IPS DF 19.7 (cell line): ENCODE measurements around the gene CARMIL1.
"Not testable (repeated sequence)": the region's sequence is repeated elsewhere in the genome, so short reads cannot be mapped to it uniquely, and the experiment has no call there.

ENCODE experiments used
- DNase-seq: peaks from one replicate; pipeline ENCODE4 v3.0.0-alpha.2; 2013; ENCODE audit warnings: low read depth, low spot score

Gene CARMIL1

DNA sequence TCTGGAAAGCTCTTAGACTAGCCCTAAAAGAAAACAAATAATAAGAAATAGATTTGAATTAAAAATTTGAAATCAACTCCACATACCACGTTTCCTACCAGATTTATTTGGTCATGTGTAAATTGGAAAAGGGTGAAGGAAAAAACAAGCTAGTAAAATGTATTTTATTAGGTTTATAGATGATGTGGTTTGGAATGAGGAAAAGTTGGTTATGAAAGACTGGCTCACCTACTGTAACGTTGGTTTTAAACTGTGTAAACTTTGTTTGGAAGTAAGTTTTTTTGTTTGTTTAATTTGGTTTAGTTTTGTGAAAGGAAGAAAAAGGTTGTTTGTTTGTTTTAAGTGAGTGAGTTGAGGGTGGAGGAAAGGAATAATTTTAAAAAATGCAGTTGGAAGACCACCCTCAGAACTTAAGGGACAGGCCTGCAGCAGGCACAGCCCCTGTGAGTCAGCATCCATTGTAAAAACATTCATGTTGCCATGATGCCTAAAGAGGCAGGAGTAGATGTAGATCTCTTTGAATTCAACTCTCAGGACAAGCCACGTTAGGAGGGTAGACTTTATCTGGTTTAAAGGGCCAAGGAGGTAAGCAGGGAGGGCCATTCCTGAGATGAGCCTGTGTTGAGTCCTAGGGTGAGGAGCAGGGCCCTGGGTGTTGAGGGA, 279.1 kb downstream of the CARMIL1 start:
- DNase-seq = no peak

DNA sequence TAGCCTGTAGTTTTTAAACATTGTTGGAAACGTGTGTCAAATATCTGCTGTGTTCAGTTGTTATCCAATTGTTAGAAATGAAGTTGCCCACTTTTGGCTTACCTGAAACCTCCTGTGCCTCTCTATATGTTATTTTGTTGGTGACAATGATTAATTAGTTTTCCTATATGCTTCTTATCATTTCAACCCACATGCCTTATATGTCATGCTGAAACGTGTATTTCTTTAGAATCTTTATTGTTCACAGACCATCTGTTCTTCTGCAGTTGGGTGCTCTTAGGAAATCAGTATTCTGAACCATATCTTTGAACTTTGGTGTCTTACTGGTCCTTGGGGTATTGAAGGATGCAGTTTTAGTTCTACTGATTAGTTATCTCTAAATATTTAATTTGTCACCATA, 281.7 kb downstream of the CARMIL1 start:
- DNase-seq = no peak

DNA sequence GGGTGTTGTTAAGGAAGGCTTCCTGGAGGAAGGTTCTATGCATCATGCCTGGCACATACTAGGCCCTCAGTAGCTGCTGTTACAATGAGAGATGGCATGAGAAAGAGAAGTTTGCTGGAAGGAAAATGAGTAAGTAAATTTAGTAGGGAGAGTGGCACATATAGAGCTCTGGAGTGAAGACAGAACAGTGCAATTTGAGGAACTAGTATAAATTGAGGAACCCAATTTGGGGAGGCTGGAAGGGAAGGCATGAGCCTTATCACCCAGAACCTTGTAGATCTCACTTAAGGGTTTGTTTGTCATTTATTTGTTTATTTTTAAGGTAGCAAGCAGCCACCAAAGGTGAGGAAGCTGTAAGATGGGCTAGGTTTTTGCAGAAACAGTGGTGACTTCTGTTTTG, 285.8 kb downstream of the CARMIL1 start:
- DNase-seq = no peak

DNA sequence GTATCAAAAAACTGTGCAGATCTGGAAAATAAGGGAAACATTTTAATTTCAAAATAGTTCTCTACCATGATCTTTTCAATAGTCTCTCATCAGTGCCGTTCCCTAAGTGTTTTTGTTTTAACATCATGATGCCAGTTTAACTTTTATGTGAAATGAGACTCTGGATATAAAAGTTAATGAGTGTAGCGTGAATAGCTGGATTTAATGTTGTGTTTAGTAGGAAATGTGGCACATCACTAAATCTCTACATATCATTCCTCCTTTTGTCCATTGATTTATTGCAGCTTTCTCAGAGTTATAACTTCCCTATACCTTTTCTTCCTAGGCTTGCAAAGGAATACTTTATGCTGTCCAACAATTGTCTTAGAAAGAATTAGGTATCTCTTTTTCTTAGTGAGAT, 291.4 kb downstream of the CARMIL1 start:
- no peak for DNase-seq

DNA sequence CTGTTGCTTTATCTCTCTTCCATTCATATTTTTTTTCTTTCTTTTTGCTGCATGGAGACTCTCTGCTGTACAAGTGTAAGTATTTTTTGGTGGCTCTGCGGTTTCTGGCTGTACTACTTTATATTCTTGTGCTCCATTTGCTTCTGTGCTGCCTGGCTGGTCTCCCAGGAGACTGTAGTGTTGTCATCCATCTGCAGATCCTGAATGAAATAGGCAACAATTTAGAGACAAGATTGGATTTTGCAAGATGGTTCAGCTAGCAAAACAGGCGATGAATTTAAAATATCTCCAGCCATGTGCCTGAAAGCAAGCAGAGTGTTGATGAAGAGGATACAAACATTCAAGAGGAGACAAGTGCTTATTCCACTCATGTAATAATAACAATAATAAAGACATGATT, 297.7 kb downstream of the CARMIL1 start:
- DNase-seq = no peak

DNA sequence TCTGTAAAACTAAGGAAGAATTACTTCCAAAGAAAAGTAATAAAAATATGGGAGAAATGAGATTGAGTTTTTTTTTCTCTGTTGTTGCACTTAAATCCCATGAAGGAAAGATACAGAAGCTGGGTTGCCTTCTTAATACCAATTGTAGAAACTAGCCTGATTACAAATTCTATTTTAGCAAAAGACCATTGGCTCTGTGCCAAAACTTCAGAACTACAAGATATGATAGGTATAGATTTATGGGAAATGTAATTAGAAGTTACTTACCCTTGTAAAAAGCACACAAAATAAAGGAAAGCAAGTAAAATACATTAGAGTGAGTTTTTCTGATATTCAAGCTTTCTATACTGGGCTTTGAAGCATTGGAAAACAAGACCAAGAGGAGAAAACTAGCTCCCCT, 299.4 kb downstream of the CARMIL1 start:
- no peak for DNase-seq

DNA sequence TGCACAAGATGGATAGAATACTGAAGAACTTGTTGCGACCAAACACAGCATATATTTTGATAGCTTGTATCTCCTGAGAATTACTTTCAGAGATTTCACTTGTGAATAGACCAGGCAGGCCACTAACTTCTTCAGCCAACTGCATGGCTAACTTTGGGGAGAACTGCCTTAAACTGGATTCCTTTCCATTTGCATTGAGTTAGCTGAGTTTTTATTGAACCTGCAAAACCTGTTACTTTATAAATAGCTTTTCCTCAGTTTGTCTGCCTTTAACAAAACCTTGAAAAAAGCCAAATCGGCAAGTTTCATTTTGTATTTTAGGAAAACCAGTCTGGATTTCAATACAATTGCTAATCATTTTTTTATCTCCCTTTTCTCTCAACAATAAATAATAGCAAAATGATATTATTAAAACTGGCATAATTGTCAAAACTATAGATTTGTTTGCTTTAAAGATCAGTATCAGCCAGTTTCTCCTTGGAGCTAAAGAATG, 300.3 kb downstream of the CARMIL1 start:
- no peak for DNase-seq

DNA sequence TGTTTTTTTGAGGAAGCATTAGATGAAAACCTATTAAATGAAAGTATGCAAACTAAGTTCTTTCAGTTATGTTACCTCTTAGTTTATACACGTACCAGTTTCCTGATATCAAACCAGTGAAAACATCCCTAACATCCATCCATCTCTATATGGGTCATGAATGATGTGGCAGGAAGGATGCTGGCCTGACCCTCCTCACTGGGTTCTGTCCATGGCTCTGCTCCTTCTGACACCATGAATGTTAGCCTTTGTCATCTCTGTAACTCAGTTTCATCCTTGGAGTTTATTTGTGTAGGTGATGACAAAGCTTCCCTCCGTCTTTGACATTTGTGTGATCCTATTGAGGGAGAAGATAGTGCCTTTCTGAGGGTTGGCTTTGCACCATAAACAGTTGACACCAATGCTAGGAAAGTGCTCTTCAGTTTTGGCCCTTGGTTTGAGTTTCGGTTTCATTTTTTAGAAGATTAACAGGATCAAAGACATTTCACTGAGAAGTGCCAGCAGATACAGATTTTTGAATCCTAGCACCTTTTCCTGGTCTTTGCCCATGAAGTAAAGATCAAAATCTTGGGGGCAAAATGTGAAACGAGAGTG, 300.8 kb downstream of the CARMIL1 start:
- no peak for DNase-seq

DNA sequence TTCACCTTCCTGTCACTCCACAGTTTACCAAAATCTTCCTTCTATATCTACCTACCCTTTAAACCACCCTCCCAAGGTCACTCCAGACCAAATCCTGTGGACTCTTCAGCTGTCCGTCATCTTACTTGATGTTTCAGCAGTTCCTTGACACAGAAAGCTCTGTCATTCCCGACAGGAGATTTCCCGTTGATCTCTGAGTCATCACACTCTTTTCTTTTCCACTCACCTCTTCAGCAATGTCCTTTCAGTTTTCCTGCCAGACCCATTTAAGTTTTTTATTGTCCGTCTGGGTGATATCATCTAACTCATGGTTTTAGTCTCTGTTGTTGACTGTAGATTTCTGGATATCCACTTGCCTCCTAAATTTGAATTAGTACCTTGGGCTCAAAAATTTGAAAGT, 302.9 kb downstream of the CARMIL1 start:
- DNase-seq = no peak

DNA sequence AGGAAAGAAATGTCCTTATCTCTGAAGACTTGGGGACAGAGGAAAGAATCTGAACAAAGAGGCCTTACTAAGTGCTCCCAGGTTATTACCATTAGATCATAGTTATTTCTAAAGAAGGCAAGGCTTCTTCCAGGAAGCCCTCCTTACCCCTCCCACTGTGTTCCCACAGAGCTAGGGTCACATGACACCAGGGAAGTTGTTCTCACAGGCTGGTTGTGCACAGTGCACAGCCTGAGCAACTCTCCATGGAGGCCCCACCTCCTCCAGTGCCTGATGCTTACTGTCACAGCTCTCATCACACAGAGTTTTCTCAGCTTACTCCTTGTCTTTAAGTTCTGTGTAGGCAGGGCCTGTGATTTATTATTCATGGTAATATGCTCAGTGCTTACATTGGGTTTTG, 303.9 kb downstream of the CARMIL1 start:
- no peak for DNase-seq

DNA sequence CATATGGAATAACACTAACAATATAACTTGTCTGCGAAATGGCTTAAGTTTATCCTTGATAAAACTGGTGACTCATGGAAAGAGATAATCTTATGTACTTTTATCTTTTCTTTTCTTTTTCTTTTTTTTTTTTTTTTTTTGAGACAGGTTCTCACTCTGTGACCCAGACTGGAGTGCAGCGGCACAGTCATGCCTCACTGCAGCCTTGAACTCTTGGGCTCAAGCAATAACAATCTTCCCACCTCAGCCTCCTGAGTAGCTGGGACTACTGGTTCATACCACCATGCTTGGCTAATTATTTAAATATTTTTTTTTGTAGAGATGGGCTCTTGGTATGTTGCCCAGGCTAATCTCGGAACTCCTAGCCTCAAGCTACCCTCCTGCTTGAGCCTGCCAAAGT, 304.7 kb downstream of the CARMIL1 start:
- DNase-seq = no peak

DNA sequence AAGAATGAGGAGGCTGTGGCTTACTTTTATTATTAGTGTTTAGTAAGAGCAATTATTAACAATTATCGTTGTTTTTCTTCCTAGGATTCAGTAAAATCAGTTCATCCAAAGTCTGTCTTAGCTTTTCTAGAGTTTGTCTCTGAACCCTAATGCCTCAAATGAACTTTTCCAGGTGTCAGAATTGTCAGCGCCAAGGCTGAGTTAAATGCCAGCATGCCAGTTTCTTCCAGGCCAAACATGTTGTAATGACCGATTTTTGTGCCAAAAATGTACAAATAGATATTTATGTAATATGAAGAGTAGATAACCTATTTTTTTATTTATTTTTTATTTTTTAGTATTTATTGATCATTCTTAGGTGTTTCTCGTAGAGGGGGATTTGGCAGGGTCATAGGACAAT, 306.1 kb downstream of the CARMIL1 start:
- no peak for DNase-seq

DNA sequence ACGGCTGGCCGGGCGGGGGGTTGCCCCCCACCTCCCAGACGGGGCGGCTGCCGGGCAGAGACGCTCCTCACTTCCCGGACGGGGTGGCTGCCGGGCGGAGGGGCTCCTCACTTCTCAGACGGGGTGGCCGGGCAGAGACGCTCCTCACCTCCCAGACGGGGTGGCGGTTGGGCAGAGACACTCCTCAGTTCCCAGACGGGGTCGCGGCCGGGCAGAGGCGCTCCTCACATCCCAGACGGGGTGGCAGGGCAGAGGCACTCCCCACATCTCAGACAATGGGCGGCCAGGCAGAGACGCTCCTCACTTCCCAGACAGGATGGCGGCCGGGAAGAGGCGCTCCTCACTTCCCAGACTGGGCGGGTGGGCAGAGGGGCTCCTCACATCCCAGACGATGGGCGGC, 306.9 kb downstream of the CARMIL1 start:
- DNase-seq = not testable (repeated sequence)

DNA sequence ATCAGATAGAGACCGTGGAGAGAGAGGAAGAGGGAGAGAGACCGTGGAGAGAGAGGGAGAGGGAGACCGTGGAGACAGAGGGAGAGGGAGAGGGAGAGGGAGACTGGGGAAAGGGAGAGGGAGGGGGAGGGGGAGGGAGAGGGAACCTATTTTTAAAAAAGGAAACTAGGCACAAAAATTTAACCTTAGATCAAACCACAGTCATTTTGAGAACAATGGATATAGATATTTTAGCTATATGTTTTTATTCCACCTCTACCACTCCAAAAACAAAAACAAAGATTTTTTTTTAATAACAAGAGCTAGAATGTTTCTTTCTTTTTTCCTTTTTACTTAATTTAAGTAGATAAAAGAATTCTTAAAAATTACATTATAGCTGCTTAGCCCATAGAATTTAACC, 307.8 kb downstream of the CARMIL1 start:
- no peak for DNase-seq

DNA sequence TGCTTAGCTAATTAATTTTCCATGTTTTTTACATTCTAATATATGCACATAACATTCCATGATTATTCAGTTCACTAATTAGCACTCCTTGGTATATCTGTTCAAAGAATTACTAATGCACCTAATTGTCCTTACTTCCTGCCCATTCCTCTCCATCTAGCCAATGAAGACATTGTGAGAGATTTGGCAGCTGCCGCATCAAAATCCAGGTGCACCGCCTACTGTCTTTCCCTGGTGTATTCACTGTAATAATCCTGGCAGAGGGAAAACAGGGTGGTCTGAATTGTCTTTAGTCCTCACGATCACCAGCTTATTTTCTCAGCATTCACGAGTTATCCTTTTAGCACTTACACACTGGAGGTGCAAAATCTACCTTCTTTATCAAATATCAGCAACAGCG, 311.8 kb downstream of the CARMIL1 start:
- no peak for DNase-seq

DNA sequence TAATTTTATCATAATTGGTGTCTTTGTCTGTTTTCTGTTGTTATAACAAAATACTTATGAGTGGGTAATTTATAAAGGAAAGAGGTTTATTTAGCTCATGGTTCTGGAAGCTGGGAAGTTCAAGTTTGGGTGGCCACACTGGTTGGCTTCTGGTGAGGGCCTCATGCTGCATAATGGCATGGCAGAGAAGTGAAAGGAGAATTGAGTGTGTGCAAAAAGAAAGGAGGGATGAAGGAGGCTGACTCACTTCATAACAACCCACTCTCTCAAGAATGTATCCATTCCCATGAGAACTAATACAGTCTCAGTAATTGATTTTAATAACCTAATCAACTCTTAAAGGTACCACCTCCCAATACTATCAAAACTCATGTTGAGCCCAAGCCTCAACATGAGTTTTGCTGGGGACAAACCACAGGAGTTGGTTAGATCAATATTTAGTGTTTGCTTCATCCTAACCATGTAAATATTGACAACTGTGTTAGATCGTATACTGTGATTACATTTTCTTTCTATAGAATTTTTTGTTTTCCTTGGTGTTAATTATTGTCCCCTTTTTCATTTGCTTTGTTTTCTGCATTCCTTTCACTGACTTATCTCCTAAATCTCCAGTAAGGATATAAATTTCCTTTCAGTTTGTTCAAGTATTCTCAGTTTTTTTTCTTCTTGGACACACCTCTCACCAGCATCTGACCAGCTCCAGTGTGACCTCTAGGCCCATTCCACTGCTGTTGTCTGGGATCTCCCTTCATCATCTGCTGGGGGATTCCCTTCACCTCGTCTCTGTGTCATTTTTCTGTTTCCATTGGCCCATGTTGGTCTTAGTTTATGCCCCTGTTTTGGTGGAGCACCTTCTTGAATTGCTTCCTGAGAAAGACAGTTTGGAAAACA, 318.0 kb downstream of the CARMIL1 start:
- no peak for DNase-seq

DNA sequence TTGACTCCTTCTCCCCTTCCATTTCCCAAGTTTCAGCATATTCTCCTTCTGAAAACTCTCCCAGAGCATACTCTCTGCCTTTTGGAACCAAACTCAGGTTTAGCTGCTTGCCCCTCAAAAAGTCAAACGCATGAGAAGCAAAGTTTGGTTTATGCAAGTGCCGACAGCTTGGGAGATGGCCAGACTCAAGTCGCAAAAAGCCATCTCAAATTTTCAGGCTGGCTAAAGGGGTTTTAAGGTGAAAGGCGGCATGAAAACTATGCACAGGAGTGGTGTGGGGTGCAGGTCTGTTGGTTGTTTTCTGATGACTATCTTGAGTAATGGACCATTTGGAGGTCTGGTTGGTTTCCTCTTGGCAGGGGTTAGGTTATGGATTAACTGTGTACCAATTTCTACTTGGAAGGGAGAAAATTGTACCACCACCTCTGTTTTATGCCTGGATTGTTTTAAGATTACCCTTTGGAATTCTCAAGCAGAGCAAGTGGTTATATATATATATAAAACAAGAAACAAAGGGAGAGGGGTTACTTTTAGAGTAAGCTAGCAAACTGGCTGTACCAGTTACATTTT, 320.4 kb downstream of the CARMIL1 start:
- DNase-seq = no peak

DNA sequence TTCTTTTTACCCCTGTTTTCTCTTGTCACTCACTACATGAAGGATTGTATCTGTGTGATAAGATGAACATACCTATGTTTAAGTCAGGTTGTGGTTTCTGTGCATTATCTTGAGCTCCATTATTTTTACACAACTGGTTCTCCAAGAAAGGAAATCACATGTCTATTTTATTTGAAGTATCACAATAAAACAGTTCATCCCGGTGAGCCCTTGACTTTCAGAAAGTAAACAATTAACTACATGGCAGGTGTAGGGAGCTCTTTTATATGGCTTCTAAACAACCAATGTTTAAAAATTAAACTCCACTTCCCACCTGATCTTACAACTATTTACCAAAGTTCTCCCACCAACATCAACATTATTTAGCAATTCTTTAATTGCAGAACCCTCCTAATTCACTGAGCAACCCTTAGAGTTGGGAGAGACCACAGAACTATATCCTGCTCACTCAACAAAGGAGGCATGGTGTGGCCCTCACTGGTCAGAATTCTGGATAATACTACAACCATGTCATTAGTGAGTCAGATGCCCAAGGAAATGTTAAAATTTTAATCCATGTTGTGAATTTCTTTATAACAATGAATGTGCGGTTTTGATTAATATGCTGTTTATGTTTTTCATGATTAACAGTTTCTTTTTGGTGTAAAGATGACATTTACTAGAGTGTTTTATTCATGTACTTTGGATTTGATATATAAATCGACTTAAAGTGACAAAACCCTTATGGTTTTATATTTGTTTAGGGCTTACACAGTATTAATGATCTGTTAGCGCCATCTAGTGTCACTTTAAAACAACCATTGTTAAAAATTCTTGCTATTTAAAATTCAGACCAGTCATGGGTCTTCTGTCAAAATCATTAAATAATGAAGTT, 322.9 kb downstream of the CARMIL1 start:
- no peak for DNase-seq

DNA sequence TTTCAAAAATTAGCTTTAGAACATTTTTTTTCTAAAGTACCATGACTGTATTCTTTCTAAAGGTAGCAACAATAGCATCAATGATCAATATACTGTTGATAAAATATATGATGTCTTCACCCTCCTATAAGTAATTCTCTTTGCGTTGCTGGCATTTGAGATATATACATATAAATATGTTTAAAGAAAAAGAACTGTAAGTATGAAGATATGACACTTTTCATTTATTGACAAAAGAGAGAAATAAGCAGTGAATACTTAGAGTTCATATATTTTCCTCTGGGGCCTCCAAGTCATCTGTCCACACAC, 323.5 kb downstream of the CARMIL1 start:
- DNase-seq = no peak

DNA sequence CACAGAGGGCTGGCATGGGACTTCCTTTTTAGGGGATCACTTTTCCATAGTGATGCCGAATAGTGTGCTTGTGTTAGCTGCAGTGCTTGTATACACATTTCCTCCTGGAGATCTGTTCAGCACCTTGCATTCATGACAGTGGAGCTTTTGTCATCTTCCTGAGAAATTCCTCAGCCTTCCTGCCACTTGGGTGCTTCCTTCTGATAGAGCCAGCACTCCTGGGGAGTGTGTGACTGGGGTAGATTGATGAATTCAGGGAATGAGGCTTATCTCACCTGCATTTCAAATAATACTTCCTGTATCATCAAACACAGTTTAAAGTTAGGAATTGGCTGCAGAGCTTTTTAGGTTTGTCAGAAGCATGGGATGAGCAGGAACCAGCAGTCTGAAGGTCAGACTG, 324.1 kb downstream of the CARMIL1 start:
- no peak for DNase-seq

DNA sequence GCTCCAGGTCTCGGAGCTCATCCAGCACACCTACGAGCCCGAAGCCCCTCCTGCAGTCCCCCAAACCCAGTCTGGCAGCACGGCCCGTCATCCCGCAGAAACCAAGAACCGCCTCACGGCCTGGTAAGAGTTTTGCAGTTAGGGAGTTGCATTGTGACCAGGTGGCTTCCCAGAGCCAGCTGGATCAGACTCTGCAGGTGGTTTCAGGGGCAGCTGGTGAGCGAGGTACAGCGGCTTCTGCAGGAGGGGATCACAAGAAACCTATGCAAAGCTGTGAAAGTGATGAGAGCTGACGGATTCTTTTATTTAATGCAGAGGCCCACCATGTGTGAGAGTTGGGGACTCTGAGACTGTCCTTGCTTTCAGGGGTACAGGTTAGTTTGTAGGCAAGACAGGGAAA, 327.0 kb downstream of the CARMIL1 start:
- DNase-seq = no peak
